ENCODE results near the gene TNFRSF13B. TPM values are rescaled to one million over a fixed set of nuclear protein-coding genes. Genes with fewer than 3 reads are reported as not detected.

Gene TNFRSF13B
- polyA plus RNA-seq, 1 of the 3 experiments (the other 2 are of a cell fraction) = not detected

DNA sequence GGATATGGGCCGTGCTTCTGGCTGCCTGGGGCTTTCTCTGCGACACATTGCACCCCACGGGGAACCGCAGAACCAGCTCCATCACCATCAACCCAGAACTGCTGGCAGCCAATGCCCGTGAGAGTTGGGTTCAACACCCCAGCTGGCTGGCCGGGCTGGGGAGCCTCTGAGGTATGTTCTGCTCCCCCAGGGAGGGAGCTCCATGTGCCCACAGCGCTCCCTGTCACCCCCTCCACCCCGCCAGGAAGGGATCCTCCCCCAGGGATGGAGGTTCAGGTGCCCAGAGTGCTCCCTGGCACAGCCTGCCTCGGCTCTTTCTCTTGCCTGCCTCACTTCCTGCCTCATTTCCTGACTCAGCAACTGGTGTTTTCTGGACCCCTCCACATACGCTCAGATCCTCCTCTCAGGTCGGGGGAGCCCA is 46.1 kb upstream of the TNFRSF13B start:
- ChIA-PET CTCF (interaction anchor here (0.9 to 2.1 kb wide), 2 partner anchors 26 to 117 kb away, joined by 3 to 4 read pairs; no protein-coding TSS in a partner anchor), POLR2A (no interaction called here)

DNA sequence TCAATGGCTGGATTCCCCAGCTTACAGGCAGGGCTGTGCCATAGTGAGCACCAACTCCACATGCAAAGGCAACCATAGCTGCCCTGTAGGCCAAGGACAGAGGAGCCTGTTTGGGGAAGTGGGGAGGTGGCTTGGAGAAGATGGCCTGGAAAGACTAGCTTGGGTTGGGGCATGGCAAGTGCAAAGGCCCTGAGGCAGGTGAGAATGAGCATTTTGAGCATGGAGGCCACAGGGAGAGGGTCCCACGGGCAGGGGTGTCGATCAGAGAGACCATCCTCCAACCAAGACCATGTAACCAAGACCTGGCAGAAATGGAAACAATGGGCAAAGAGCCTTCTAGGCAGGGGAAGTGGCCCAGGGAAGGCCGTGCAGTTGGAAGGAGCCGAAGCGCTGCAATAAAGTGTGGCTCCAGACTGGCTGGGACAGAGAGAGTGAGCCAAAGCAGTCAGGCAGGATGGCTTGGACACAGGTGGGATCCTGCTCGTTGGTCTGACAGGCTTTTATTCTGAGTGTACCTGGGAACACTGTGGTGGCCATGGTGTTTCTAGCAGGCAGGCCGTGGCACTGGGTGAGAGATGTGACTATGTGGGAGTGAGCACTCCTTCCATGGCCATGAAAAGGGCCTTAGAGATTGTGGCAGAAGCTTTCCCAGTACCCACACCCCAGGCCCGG is 45.6 kb upstream of the TNFRSF13B start:
- Histone ChIP-seq H3K4me2 (no peak overlapping the region), H3K9me2 (no peaks in the 10 kb centered on the region), H3K79me2 (ENCODE audit: insufficient read depth) (no peaks in the 10 kb centered on the region), H3K36me3 (replicated peaks in 1 of 2; ENCODE audit: control insufficient read depth in 1 of 2, insufficient read depth in 2 of 2, low read length in 1 of 2) (no peaks in the 10 kb centered on the region), H3K9me3 (no peaks in the 10 kb centered on the region), H3K9ac (no peak overlapping the region), H3K4me1 (ENCODE audit: control insufficient read depth in 1 of 2, insufficient read depth in 2 of 2, low read depth in 1 of 2, low read length in 1 of 2) (peaks cover 3 to 9% of the 10 kb centered on the region in 2 experiments; a peak in 1 of 4 replicates), H3K27me3 (ENCODE audit: insufficient read depth) (no peaks in the 10 kb centered on the region), H3K27ac (ENCODE audit: low read depth in 2 of 2, low read length in 1 of 2) (no peak overlapping the region), H3F3A (replicated peaks; ENCODE audit: insufficient read depth) (no peaks in the 10 kb centered on the region), H2AFZ (ENCODE audit: low read depth) (no peak overlapping the region), H4K20me1 (ENCODE audit: insufficient read depth) (no peaks in the 10 kb centered on the region), H3K4me3 (ENCODE audit: low read depth in 2 of 2, low read length in 1 of 2) (no peak overlapping the region)
- POLR2A ChIA-PET = no interaction called here
- no peak for TF ChIP-seq MXI1 (IDR thresholded peaks at IDR 0.05; ENCODE audit: low read depth, low read length)
- TF ChIP-seq SMC3 (IDR thresholded peaks at IDR 0.05; ENCODE audit: low read depth, low read length) = no peak
- TF ChIP-seq NRF1 (IDR thresholded peaks at IDR 0.05; ENCODE audit: low read depth, low read length) = no peak
- TF ChIP-seq ELF1 (IDR thresholded peaks at IDR 0.05) = no peak
- TF ChIP-seq, protein P1, sequence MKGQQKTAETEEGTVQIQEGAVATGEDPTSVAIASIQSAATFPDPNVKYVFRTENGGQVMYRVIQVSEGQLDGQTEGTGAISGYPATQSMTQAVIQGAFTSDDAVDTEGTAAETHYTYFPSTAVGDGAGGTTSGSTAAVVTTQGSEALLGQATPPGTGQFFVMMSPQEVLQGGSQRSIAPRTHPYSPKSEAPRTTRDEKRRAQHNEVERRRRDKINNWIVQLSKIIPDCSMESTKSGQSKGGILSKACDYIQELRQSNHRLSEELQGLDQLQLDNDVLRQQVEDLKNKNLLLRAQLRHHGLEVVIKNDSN (IDR thresholded peaks at IDR 0.05; ENCODE audit: borderline replicate concordance, low read depth) = no peak
- TF ChIP-seq GATA2 (CRISPR knock-in tag; IDR thresholded peaks at IDR 0.05) = no peak
- TF ChIP-seq RCOR1 (IDR thresholded peaks at IDR 0.05; ENCODE audit: low read length) = no peak
- TF ChIP-seq TAF1 (IDR thresholded peaks at IDR 0.05; ENCODE audit: borderline replicate concordance, low read depth, low read length) = no peak
- no peak for TF ChIP-seq EP300 (IDR thresholded peaks at IDR 0.05; ENCODE audit: borderline replicate concordance in 1 of 2, low read depth in 1 of 2, low read length in 1 of 2)
- no peak for TF ChIP-seq NFIC (IDR thresholded peaks at IDR 0.05; ENCODE audit: borderline replicate concordance)
- no peak for TF ChIP-seq RXRA (IDR thresholded peaks at IDR 0.05; ENCODE audit: borderline replicate concordance, low read depth)
- TF ChIP-seq RAD21 (IDR thresholded peaks at IDR 0.05; ENCODE audit: low read length) = no peak
- TF ChIP-seq, protein P2, sequence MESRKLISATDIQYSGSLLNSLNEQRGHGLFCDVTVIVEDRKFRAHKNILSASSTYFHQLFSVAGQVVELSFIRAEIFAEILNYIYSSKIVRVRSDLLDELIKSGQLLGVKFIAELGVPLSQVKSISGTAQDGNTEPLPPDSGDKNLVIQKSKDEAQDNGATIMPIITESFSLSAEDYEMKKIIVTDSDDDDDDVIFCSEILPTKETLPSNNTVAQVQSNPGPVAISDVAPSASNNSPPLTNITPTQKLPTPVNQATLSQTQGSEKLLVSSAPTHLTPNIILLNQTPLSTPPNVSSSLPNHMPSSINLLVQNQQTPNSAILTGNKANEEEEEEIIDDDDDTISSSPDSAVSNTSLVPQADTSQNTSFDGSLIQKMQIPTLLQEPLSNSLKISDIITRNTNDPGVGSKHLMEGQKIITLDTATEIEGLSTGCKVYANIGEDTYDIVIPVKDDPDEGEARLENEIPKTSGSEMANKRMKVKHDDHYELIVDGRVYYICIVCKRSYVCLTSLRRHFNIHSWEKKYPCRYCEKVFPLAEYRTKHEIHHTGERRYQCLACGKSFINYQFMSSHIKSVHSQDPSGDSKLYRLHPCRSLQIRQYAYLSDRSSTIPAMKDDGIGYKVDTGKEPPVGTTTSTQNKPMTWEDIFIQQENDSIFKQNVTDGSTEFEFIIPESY (IDR thresholded peaks at IDR 0.05; ENCODE audit: borderline replicate concordance, low read depth) = no peak
- TF ChIP-seq GABPA (IDR thresholded peaks at IDR 0.05; ENCODE audit: low read depth) = no peak
- TF ChIP-seq, protein P3, sequence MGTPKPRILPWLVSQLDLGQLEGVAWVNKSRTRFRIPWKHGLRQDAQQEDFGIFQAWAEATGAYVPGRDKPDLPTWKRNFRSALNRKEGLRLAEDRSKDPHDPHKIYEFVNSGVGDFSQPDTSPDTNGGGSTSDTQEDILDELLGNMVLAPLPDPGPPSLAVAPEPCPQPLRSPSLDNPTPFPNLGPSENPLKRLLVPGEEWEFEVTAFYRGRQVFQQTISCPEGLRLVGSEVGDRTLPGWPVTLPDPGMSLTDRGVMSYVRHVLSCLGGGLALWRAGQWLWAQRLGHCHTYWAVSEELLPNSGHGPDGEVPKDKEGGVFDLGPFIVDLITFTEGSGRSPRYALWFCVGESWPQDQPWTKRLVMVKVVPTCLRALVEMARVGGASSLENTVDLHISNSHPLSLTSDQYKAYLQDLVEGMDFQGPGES (IDR thresholded peaks at IDR 0.05; ENCODE audit: low read depth, low read length) = no peak
- TF ChIP-seq, protein P4, sequence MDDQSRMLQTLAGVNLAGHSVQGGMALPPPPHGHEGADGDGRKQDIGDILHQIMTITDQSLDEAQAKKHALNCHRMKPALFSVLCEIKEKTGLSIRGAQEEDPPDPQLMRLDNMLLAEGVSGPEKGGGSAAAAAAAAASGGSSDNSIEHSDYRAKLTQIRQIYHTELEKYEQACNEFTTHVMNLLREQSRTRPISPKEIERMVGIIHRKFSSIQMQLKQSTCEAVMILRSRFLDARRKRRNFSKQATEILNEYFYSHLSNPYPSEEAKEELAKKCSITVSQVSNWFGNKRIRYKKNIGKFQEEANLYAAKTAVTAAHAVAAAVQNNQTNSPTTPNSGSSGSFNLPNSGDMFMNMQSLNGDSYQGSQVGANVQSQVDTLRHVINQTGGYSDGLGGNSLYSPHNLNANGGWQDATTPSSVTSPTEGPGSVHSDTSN (IDR thresholded peaks at IDR 0.05) = no peak
- DNase-seq = no peak
- WGBS (ENCODE audit: low lambda C conversion rate) = 87% methylated on average over 7 of the region's 8 CpGs
- CTCF ChIA-PET = interaction anchor here (0.9 to 2.1 kb wide), 2 partner anchors 27 to 117 kb away, joined by 3 to 4 read pairs; no protein-coding TSS in a partner anchor

More for the DNA sequence above, 46.1 kb upstream of the TNFRSF13B start:
- no peaks in the 10 kb centered on the region for H3F3A ChIP-seq (replicated peaks; ENCODE audit: insufficient read depth)
- H3K79me2 ChIP-seq (ENCODE audit: insufficient read depth) = no peaks in the 10 kb centered on the region
- no peak overlapping the region for H3K4me2 ChIP-seq
- H2AFZ ChIP-seq (ENCODE audit: low read depth) = no peak overlapping the region
- no peak overlapping the region for H3K9ac ChIP-seq
- no peaks in the 10 kb centered on the region for H3K27me3 ChIP-seq (ENCODE audit: insufficient read depth)
- no peaks in the 10 kb centered on the region for H3K36me3 ChIP-seq (replicated peaks in 1 of 2; ENCODE audit: control insufficient read depth in 1 of 2, insufficient read depth in 2 of 2, low read length in 1 of 2)
- no peaks in the 10 kb centered on the region for H3K9me3 ChIP-seq
- H3K9me2 ChIP-seq = no peaks in the 10 kb centered on the region
- TF ChIP-seq SIN3A (IDR thresholded peaks at IDR 0.05; ENCODE audit: borderline replicate concordance, low read depth, low read length) (no peak), RAD21 (IDR thresholded peaks at IDR 0.05; ENCODE audit: low read length) (no peak), YY1 (IDR thresholded peaks at IDR 0.05; ENCODE audit: low read depth) (no peak), SMC3 (IDR thresholded peaks at IDR 0.05; ENCODE audit: low read depth, low read length) (no peak), TEAD4 (IDR thresholded peaks at IDR 0.05; ENCODE audit: borderline replicate concordance, insufficient read depth) (no peak), NRF1 (IDR thresholded peaks at IDR 0.05; ENCODE audit: low read depth, low read length) (no peak), FOXM1 (IDR thresholded peaks at IDR 0.05; ENCODE audit: low read depth) (no peak), GABPA (IDR thresholded peaks at IDR 0.05; ENCODE audit: low read depth) (no peak), EP300 (IDR thresholded peaks at IDR 0.05; ENCODE audit: borderline replicate concordance in 1 of 2, low read depth in 1 of 2, low read length in 1 of 2) (no peak), FOSL2 (IDR thresholded peaks at IDR 0.05; ENCODE audit: borderline replicate concordance, low read depth) (no peak), RCOR1 (IDR thresholded peaks at IDR 0.05; ENCODE audit: low read length) (no peak), ELF1 (IDR thresholded peaks at IDR 0.05) (no peak)
- TF ChIP-seq, protein P3 (IDR thresholded peaks at IDR 0.05; ENCODE audit: low read depth, low read length) = no peak
- peaks cover 3 to 9% of the 10 kb centered on the region in 2 experiments; a peak in 1 of 4 replicates for H3K4me1 ChIP-seq (ENCODE audit: control insufficient read depth in 1 of 2, insufficient read depth in 2 of 2, low read depth in 1 of 2, low read length in 1 of 2)
- no peak for DNase-seq
- no peaks in the 10 kb centered on the region for H4K20me1 ChIP-seq (ENCODE audit: insufficient read depth)
- 80% methylated on average over 4 of the region's 11 CpGs for WGBS (ENCODE audit: low lambda C conversion rate)
- H3K27ac ChIP-seq (ENCODE audit: low read depth in 2 of 2, low read length in 1 of 2) = no peak overlapping the region
- H3K4me3 ChIP-seq (ENCODE audit: low read depth in 2 of 2, low read length in 1 of 2) = no peak overlapping the region
